HFFc6 (cell line): ENCODE data around the gene MAP3K6. TPM values are rescaled to one million over a fixed set of nuclear protein-coding genes. Genes with fewer than 3 reads are reported as not detected.

ENCODE experiments used
- DNase-seq: peaks from one replicate; pipeline ENCODE4 v3.0.0-alpha.2; 2018
- H3K27ac Mint-ChIP-seq: 2 replicates; pipeline ENCODE4 v1.8.0; 2020; ENCODE audit warnings: mild to moderate bottlenecking, mixed read lengths
- H3K27me3 Mint-ChIP-seq: 2 replicates; pipeline ENCODE4 v1.8.0; 2021; ENCODE audit warnings: mild to moderate bottlenecking, moderate library complexity, mixed read lengths; ENCODE audit not compliant: insufficient read depth
- H3K36me3 Mint-ChIP-seq: 2 replicates; pipeline ENCODE4 v1.8.0; 2021; ENCODE audit warnings: low read depth, mixed read lengths
- H3K4me1 Mint-ChIP-seq: 2 replicates; pipeline ENCODE4 v1.8.0; 2020; ENCODE audit warnings: low read depth, mixed read lengths
- H3K4me3 Mint-ChIP-seq: 2 replicates; pipeline ENCODE4 v1.8.0; 2020; ENCODE audit warnings: mild to moderate bottlenecking, moderate library complexity, mixed read lengths
- H3K9me3 Mint-ChIP-seq: 2 replicates; pipeline ENCODE4 v1.8.0; 2020; ENCODE audit warnings: mild to moderate bottlenecking, mixed read lengths
- CTCF ChIP-seq: fragments of 200-600 bp; sonication (generic); IDR thresholded peaks from 2 replicates; pipeline ENCODE4 v1.5.0; 2021; ENCODE audit warnings: antibody characterized with exemption, mild to moderate bottlenecking
- total RNA-seq, 6 experiments: library from RNA; stranded (reverse); fragmentation: NEBNext Ultra II Directional; extraction: Animal tissue kit (Norgen Biotek cat#: 25700); gene quantifications; 2 replicates in 1 of 6; 3 replicates in 5 of 6; pipeline ENCODE4 v1.2.3, GENCODE V29; 2021

MAP3K6 gene
- total RNA-seq, 6 experiments from 2014 or later: 22.6 to 30.8 (median 27.7) TPM

- H3K27ac Mint-ChIP-seq: no peak overlapping the region
- H3K27me3 Mint-ChIP-seq: peaks cover 2% of the 10 kb centered on the region
- DNase-seq: no peak
- H3K4me1 Mint-ChIP-seq: no peaks in the 10 kb centered on the region
- peaks cover 38% of the 10 kb centered on the region for H3K36me3 Mint-ChIP-seq
- H3K4me3 Mint-ChIP-seq: no peak overlapping the region
- no peak for TF ChIP-seq CTCF
- no peaks in the 10 kb centered on the region for H3K9me3 Mint-ChIP-seq
Observed at GRCh38 chr1:27358928-27359313, 7.8 kb downstream of the MAP3K6 start.

- DNase-seq: no peak
- no peak for TF ChIP-seq CTCF
- Mint-ChIP-seq H3K9me3 (no peaks in the 10 kb centered on the region), H3K27me3 (no peaks in the 10 kb centered on the region; the same call in 1 of the 2 replicates), H3K4me3 (no peak overlapping the region), H3K36me3 (peaks cover 33% of the 10 kb centered on the region), H3K4me1 (no peaks in the 10 kb centered on the region), H3K27ac (no peak overlapping the region)
Observed at GRCh38 chr1:27358038-27358927, 8.5 kb downstream of the MAP3K6 start.

GRCh38 chr1:27357281-27358037, 9.3 kb downstream of the MAP3K6 start:
- H3K9me3 Mint-ChIP-seq: no peaks in the 10 kb centered on the region
- peak; percentile 99 for TF ChIP-seq CTCF
- H3K36me3 Mint-ChIP-seq: peaks cover 28% of the 10 kb centered on the region
- H3K27ac Mint-ChIP-seq: no peak overlapping the region
- no peaks in the 10 kb centered on the region; the same call in 1 of the 2 replicates for H3K27me3 Mint-ChIP-seq
- H3K4me1 Mint-ChIP-seq: no peaks in the 10 kb centered on the region
- H3K4me3 Mint-ChIP-seq: no peak overlapping the region
- DNase-seq: no peak

GRCh38 chr1:27356619-27357280, 10.0 kb downstream of the MAP3K6 start:
- DNase-seq: no peak
- H3K36me3 Mint-ChIP-seq: peaks cover 28% of the 10 kb centered on the region
- H3K27me3 Mint-ChIP-seq: no peaks in the 10 kb centered on the region; the same call in 1 of the 2 replicates
- no peak for TF ChIP-seq CTCF
- no peak overlapping the region for H3K27ac Mint-ChIP-seq
- H3K4me1 Mint-ChIP-seq: no peaks in the 10 kb centered on the region
- H3K4me3 Mint-ChIP-seq: no peak overlapping the region
- H3K9me3 Mint-ChIP-seq: no peaks in the 10 kb centered on the region

GRCh38 chr1:27356277-27356618, 10.5 kb downstream of the MAP3K6 start:
- Mint-ChIP-seq H3K27ac (no peak overlapping the region), H3K27me3 (no peaks in the 10 kb centered on the region; the same call in 1 of the 2 replicates), H3K4me1 (no peaks in the 10 kb centered on the region), H3K4me3 (no peak overlapping the region), H3K36me3 (peaks cover 28% of the 10 kb centered on the region), H3K9me3 (no peaks in the 10 kb centered on the region)
- no peak for TF ChIP-seq CTCF
- no peak for DNase-seq
